Large intestine (tissue), 3 donors: ENCODE data around the gene EHBP1L1. TPM values are rescaled to one million over a fixed set of nuclear protein-coding genes. Genes with fewer than 3 reads are reported as not detected.
"Not testable (repeated sequence)": the region's sequence is repeated elsewhere in the genome, so short reads cannot be mapped to it uniquely, and the experiment has no call there.

Source experiments
- DNase-seq, 2 donors: peaks; one replicate each; pipeline versions ENCODE4 v3.0.0 to v3.0.0-alpha.2; 2013
- H3K27ac ChIP-seq: one replicate; pipeline ENCODE4 v1.5.1; 2013; ENCODE audit warnings: low read length
- H3K27me3 ChIP-seq: 2 replicates; pipeline ENCODE4 v1.6.1; 2013; ENCODE audit warnings: low read length; ENCODE audit not compliant: control insufficient read depth, insufficient read depth
- H3K36me3 ChIP-seq: 2 replicates; pipeline ENCODE4 v1.6.1; 2013; ENCODE audit warnings: low read length; ENCODE audit not compliant: control insufficient read depth, insufficient read depth
- H3K4me1 ChIP-seq: one replicate; pipeline ENCODE4 v1.6.1; 2013; ENCODE audit warnings: low read length; ENCODE audit not compliant: control insufficient read depth, insufficient read depth
- H3K4me3 ChIP-seq: one replicate; pipeline ENCODE4 v1.5.1; 2013; ENCODE audit warnings: low read length
- H3K9me3 ChIP-seq: one replicate; pipeline ENCODE4 v1.6.1; 2013; ENCODE audit warnings: mild to moderate bottlenecking, low read depth, low read length, moderate library complexity; ENCODE audit not compliant: control insufficient read depth
- WGBS: methylation state at CpG from one replicate; pipeline ENCODE4 v1.1.5; 2013; ENCODE audit warnings: low lambda C conversion rate; ENCODE audit not compliant: insufficient coverage; 5-methylcytosine and 5-hydroxymethylcytosine counted together
- polyA plus RNA-seq: library from polyadenylated mRNA; unstranded; fragments of 120-200 nt; gene quantifications from one replicate; pipeline ENCODE4 v1.2.1, GENCODE V29; 2013

EHBP1L1 gene
- polyA plus RNA-seq, 1 donor: 77.9 TPM

DNA sequence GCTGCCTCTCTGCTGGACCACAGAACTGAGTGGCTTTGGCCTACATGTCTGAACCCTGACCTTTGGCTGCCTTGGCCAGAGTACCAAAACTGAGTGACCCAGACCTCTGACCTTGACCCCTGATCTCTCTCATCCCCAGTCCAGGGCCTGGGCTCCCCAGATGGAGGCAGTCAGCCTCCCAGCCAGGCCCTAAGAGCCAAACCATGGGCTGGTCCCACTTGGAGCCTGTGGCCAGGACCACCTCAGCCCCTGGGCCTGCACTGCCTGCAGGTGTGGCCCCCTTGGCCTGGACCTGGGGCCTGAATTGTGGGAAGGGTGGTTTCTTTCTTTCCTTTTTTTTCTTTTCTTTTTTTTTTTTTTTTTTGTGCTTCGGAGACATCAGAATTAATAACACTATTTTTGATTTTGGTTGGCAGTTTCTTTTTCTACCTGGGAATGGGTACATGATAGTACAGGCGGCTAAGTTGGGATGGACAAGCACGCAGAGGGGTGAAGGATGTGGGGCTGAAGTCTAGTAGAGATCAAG is 61.2 kb downstream of the EHBP1L1 start:
- no CpG with 5 or more reads among the region's 3 CpGs for WGBS
- Histone ChIP-seq H3K27me3 (peaks cover 5% of the 10 kb centered on the region), H3K4me3 (no peak overlapping the region), H3K4me1 (peaks cover 15% of the 10 kb centered on the region), H3K27ac (no peak overlapping the region), H3K9me3 (peaks cover 1% of the 10 kb centered on the region), H3K36me3 (peaks cover 47% of the 10 kb centered on the region)
- DNase-seq: no peak

DNA sequence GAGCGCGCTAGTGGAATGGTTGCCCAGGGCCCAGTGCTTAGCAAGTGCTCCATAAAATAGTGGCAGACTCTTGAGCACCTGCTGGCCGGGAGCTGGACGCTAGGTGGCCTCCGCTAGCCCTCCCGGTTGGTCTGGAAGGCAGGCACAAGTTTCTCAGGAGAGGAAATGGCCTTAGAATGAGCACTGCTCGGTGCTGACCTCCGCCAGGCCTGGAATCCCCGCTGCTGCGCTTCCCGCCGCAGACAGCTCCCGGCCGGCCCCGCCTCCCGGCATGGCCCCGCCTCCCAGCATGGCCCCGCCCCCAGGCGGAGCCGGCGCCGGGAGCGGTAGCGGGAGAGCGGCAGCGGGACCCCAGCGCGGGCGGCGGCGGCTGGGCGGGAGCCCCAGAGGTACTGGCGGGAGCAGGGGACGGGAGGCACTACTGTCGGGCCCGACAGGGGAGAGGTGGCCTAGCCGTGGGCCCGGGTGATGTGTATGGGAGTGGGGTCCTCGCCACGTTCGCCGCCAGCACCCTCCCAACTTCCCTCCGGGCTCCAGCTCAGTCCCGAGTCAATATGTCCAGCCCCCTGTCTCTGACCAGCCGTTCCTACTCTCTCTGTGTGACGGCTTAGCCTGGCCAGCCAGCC is 62.1 kb downstream of the EHBP1L1 start, which contains the start of gene SIPA1:
Gene SIPA1, plus strand, starts transcription at position 308 of the 626 bp plus-strand sequence. CDS start 2,821 bp downstream, outside the sequence.
- Histone ChIP-seq H3K4me1 (peaks cover 20% of the 10 kb centered on the region), H3K36me3 (peaks cover 45% of the 10 kb centered on the region), H3K27me3 (peaks cover 9% of the 10 kb centered on the region), H3K27ac (peak within 1 kb of the TSS; percentile 67), H3K9me3 (peaks cover 5% of the 10 kb centered on the region), H3K4me3 (peak within 1 kb of the TSS; percentile 74)
- peak; percentile 60 to 76 for DNase-seq
- no CpG with 5 or more reads among the region's 46 CpGs for WGBS

DNA sequence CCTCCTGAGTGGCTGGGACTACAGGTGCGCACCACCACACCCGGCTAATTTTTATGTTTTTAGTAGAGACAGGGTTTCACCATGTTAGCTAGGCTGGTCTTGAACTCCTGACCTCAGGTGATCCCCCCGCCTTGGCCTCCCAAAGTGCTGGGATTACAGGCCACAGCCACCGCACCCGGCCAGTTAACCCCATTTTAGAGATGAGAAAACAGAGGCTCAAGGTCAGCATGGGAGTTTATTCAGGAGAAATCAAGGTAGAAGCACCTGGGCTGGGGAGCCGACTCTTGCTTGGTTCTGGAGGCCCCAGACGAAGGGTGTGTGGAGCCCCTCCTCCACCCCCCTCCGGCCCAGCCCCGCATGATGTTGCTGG is 63.4 kb downstream of the EHBP1L1 start:
- not testable (repeated sequence) for H3K27ac ChIP-seq

DNA sequence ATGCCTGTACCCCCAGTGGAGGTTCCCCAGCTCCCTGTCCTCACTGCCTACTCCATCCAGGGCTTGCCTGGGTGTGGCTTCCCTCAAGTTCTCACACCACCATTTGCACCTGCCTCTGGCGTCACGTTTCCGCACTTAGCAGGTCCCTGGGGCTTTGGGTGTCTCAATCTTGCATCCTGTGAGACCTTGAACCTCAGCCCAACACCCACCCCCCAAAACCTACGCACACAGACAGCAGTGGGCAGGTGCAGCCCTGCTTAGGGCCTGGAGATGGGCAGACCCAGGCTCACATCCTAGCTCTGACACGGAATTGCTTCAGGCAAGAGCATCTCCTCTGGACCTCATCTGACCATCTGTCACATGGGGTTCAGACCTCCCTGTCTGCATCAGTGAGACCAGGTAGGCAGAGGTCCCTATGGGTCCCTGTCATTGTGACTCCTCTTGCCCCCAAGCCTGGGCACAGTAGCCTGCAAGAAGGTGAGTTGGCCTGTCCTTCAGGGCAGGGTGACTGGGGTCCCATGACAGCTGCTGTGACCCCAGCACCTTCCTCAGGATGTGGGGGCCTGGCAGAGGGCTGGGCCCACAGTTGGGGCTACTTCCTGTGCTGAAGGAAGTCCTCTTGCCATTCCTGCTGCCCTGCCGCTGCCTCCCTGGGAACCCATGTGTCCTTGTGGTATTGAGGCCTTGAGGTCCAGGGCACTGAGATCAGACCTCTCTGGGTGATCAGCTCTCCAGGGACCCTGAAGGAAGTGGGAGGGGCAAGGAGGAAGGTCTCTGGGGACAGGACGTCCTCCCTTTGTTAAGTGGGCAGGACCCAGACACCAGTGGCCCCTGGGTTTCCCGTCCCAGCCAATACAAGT is 64.0 kb downstream of the EHBP1L1 start:
- H3K4me3 ChIP-seq: no peak overlapping the region
- H3K27me3 ChIP-seq: peaks cover 9% of the 10 kb centered on the region
- no peak overlapping the region for H3K27ac ChIP-seq
- WGBS: no CpG with 5 or more reads among the region's 8 CpGs
- peaks cover 26% of the 10 kb centered on the region for H3K36me3 ChIP-seq
- H3K4me1 ChIP-seq: peaks cover 32% of the 10 kb centered on the region
- H3K9me3 ChIP-seq: peaks cover 5% of the 10 kb centered on the region
- DNase-seq: no peak

More for the DNA sequence above, 63.4 kb downstream of the EHBP1L1 start:
- not testable (repeated sequence) for H3K4me3 ChIP-seq, H3K27me3 ChIP-seq, DNase-seq, H3K9me3 ChIP-seq
- Histone ChIP-seq H3K4me1 (peaks cover 26% of the 10 kb centered on the region), H3K36me3 (peaks cover 32% of the 10 kb centered on the region)
- WGBS: no CpG with 5 or more reads among the region's 9 CpGs

DNA sequence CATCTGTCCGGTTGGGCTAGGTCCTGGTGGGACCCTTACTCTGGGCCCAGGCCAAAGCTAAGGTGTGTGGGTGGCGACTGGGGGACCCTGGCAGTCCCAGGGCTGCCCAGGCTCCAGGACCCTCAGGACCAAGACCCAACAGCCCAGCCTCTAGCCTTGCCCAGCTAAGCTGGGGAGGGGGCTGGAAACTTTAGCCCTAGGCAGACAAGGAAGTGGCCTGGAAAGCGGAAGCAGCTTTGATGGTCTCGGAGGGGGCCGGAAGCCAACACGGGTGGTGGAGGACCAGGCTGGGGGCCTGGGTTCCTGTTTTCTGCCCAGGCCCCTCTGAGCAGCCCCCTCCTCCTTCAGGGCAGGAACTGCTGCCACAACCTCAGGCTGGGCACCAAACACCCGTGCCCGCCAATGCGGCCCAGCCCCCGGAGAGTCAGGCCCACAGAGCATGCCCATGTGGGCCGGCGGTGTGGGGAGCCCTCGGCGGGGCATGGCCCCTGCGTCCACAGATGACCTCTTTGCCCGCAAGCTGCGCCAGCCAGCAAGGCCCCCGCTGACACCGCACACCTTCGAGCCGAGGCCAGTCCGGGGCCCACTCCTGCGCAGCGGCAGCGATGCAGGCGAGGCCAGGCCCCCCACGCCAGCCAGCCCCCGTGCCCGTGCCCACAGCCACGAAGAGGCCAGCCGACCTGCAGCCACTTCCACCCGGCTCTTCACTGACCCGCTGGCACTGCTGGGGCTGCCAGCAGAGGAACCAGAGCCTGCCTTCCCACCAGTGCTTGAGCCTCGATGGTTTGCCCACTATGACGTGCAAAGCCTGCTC is 64.8 kb downstream of the EHBP1L1 start:
- Histone ChIP-seq H3K4me1 (peaks cover 34% of the 10 kb centered on the region), H3K27ac (no peak overlapping the region), H3K36me3 (peaks cover 17% of the 10 kb centered on the region), H3K9me3 (peaks cover 5% of the 10 kb centered on the region), H3K4me3 (no peak overlapping the region), H3K27me3 (peaks cover 9% of the 10 kb centered on the region)
- no CpG with 5 or more reads among the region's 35 CpGs for WGBS
- no peak for DNase-seq

DNA sequence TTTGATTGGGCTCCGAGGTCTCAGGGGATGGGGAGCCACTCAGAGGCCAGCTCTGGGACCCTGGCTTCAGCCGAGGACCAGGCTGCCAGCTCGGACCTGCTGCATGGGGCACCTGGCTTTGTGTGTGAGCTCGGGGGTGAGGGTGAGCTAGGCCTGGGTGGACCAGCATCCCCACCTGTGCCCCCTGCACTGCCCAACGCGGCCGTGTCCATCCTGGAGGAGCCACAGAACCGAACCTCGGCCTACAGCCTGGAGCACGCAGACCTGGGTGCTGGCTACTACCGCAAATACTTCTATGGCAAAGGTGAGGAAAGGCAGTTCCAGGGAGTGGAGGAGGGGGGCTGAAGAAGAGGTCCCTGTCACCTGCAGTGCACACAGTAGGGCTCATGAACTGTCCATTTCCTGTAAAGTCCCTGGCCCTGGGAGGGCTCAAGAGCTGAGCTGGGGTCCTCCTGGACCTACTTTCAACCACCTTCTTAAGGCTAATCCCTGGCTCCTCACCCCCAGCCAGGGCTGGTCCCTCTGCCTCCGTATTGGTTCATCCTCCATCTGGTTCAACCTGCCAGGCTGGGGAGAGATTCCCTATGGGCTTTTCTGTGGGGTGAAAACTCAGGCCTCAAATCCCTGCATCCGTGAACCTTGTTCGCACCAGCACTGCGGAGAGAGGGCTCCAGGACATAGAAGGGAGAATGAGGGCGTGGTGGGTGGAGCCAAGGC is 65.6 kb downstream of the EHBP1L1 start:
- Histone ChIP-seq H3K36me3 (peaks cover 10% of the 10 kb centered on the region), H3K4me3 (no peak overlapping the region), H3K9me3 (peaks cover 9% of the 10 kb centered on the region), H3K27me3 (peaks cover 9% of the 10 kb centered on the region), H3K4me1 (peaks cover 34% of the 10 kb centered on the region), H3K27ac (no peak overlapping the region)
- no peak for DNase-seq
- WGBS: no CpG with 5 or more reads among the region's 16 CpGs

Other genes starting within 250 kb of the EHBP1L1 start
- gene DPF2, start 242.2 kb upstream of the EHBP1L1 start, polyA plus RNA-seq: 48.9 TPM
- gene TIGD3, start 221.3 kb upstream of the EHBP1L1 start, polyA plus RNA-seq: 2.1 TPM
- gene SLC25A45, start 193.4 kb upstream of the EHBP1L1 start, polyA plus RNA-seq: 41.2 TPM
- 23.5 TPM for gene FRMD8, start 189.4 kb upstream of the EHBP1L1 start, polyA plus RNA-seq
- 1,329 TPM for gene NEAT1, start 153.3 kb upstream of the EHBP1L1 start, polyA plus RNA-seq
- gene MALAT1, start 77.0 kb upstream of the EHBP1L1 start, polyA plus RNA-seq: 368 TPM
- 50.7 TPM for gene SCYL1, start 51.0 kb upstream of the EHBP1L1 start, polyA plus RNA-seq
- gene LTBP3, start 17.7 kb upstream of the EHBP1L1 start, polyA plus RNA-seq: 105 TPM
- 32.3 TPM for gene ZNRD2, start 5.6 kb upstream of the EHBP1L1 start, polyA plus RNA-seq
- 25.9 TPM for gene FAM89B, start 3.5 kb upstream of the EHBP1L1 start, polyA plus RNA-seq
- gene KCNK7, start 19.7 kb downstream of the EHBP1L1 start, polyA plus RNA-seq: 0.49 TPM
- 69.1 TPM for gene MAP3K11, start 38.2 kb downstream of the EHBP1L1 start, polyA plus RNA-seq
- 29.1 TPM for gene PCNX3, start 39.7 kb downstream of the EHBP1L1 start, polyA plus RNA-seq
- 26.4 TPM for gene SIPA1, start 62.0 kb downstream of the EHBP1L1 start, polyA plus RNA-seq
- gene RELA, start 86.9 kb downstream of the EHBP1L1 start, polyA plus RNA-seq: 53.8 TPM
- 57.8 TPM for gene KAT5, start 136.2 kb downstream of the EHBP1L1 start, polyA plus RNA-seq
- 38.9 TPM for gene RNASEH2C, start 144.7 kb downstream of the EHBP1L1 start, polyA plus RNA-seq
- 15.2 TPM for gene AP5B1, start 204.9 kb downstream of the EHBP1L1 start, polyA plus RNA-seq
- 32.6 TPM for gene OVOL1, start 211.0 kb downstream of the EHBP1L1 start, polyA plus RNA-seq